HepG2 (cell line): ENCODE results near the gene ST3GAL2. TPM values are rescaled to one million over a fixed set of nuclear protein-coding genes. Genes with fewer than 3 reads are reported as not detected.

Experiments used
- ARNTL ChIP-seq: sonication (generic); formaldehyde crosslinking; IDR thresholded peaks from 2 replicates; pipeline ENCODE4 v1.4.0; 2020; ENCODE audit warnings: mild to moderate bottlenecking, missing genetic modification reagents
- EEA1 ChIP-seq: sonication (generic); formaldehyde crosslinking; IDR thresholded peaks from 2 replicates; pipeline ENCODE4 v1.5.1; 2020; ENCODE audit warnings: mild to moderate bottlenecking, missing genetic modification reagents, borderline replicate concordance
- GFI1 ChIP-seq: sonication (generic); formaldehyde crosslinking; IDR thresholded peaks from 2 replicates; pipeline ENCODE4 v1.5.0; 2020; ENCODE audit warnings: missing genetic modification reagents, mild to moderate bottlenecking, borderline replicate concordance
- HOXA7 ChIP-seq: sonication (generic); formaldehyde crosslinking; IDR thresholded peaks from 2 replicates; pipeline ENCODE4 v1.8.1; 2022; ENCODE audit warnings: mild to moderate bottlenecking, missing genetic modification reagents, moderate library complexity
- ISL2 ChIP-seq: sonication (generic); formaldehyde crosslinking; IDR thresholded peaks from 2 replicates; pipeline ENCODE4 v1.5.0; 2020; ENCODE audit warnings: missing genetic modification reagents
- NFYB ChIP-seq: sonication (generic); formaldehyde crosslinking; IDR thresholded peaks from 2 replicates; pipeline ENCODE4 v1.4.0; 2020; ENCODE audit warnings: missing genetic modification reagents
- PHF8 ChIP-seq: sonication (generic); formaldehyde crosslinking; IDR thresholded peaks from 2 replicates; pipeline ENCODE4 v1.5.0; 2020; ENCODE audit warnings: missing genetic modification reagents
- PTBP1 ChIP-seq: fragments of 200-400 bp; formaldehyde crosslinking; IDR thresholded peaks from 2 replicates; pipeline ENCODE4 v1.6.1; 2018; ENCODE audit warnings: low read length, low read depth; ENCODE audit not compliant: poor library complexity, severe bottlenecking
- TGIF2 ChIP-seq: IDR thresholded peaks from 2 replicates; pipeline ENCODE4 v1.6.1; 2016; ENCODE audit warnings: control low read depth, missing compliant biosample characterization
- ZNF143 ChIP-seq: sonication (generic); formaldehyde crosslinking; IDR thresholded peaks from 2 replicates; pipeline ENCODE4 v1.4.0; 2020; ENCODE audit warnings: missing genetic modification reagents
- ZNF234 ChIP-seq: sonication (generic); formaldehyde crosslinking; conservative IDR thresholded peaks from 2 replicates; pipeline ENCODE4 v1.5.1; 2020; ENCODE audit warnings: mild to moderate bottlenecking, missing genetic modification reagents
- ZNF260 ChIP-seq: sonication (generic); formaldehyde crosslinking; IDR thresholded peaks from 2 replicates; pipeline ENCODE4 v1.4.0; 2020; ENCODE audit warnings: missing genetic modification reagents, low read depth, mild to moderate bottlenecking, borderline replicate concordance
- ZNF367 ChIP-seq: sonication (generic); formaldehyde crosslinking; IDR thresholded peaks from 2 replicates; pipeline ENCODE4 v1.4.0; 2020; ENCODE audit warnings: missing genetic modification reagents, borderline replicate concordance
- ZNF543 ChIP-seq: sonication (generic); formaldehyde crosslinking; IDR thresholded peaks from 2 replicates; pipeline ENCODE4 v1.4.0; 2020; ENCODE audit warnings: mild to moderate bottlenecking, missing genetic modification reagents
- ZSCAN20 ChIP-seq: sonication (generic); formaldehyde crosslinking; IDR thresholded peaks from 2 replicates; pipeline ENCODE4 v1.4.0; 2020; ENCODE audit warnings: missing genetic modification reagents, mild to moderate bottlenecking, borderline replicate concordance
- polyA plus RNA-seq, 8 experiments: library from polyadenylated mRNA; depleted of rRNA in 3 of 8; stranded (reverse) in 7 of 8; unstranded in 1 of 8; fragments of >200 nt; fragmentation: Illumina TruSeq in 4 of 8; extraction: Trizol in 4 of 8; gene quantifications; 2 replicates each; pipeline versions ENCODE4 v1.2.1 to v1.2.3, GENCODE V29; 2011 to 2016; ENCODE audit warnings: low read depth in 4 of 8, missing spikeins in 1 of 8, mixed read lengths in 1 of 8; ENCODE audit not compliant: insufficient read depth in 1 of 8
- total RNA-seq, 5 experiments: library from RNA; depleted of rRNA; stranded (reverse); fragments of >200 nt; fragmentation: Illumina TruSeq; extraction: Trizol; gene quantifications; 2 replicates each; pipeline ENCODE4 v1.2.3, GENCODE V29; 2016; ENCODE audit warnings: low read depth in 1 of 5
- TF ChIP-seq, protein P1 (sequence below): sonication (generic); formaldehyde crosslinking; IDR thresholded peaks from 2 replicates; pipeline ENCODE4 v1.4.0; 2020; ENCODE audit warnings: missing genetic modification reagents, low read depth, mild to moderate bottlenecking, borderline replicate concordance
- TF ChIP-seq, protein P2 (sequence below): sonication (generic); formaldehyde crosslinking; IDR thresholded peaks from 2 replicates; pipeline ENCODE4 v1.4.0; 2020; ENCODE audit warnings: missing genetic modification reagents
- TF ChIP-seq, protein P3 (sequence below): sonication (generic); formaldehyde crosslinking; IDR thresholded peaks from 2 replicates; pipeline ENCODE4 v1.4.0; 2020; ENCODE audit warnings: mild to moderate bottlenecking, missing genetic modification reagents
- TF ChIP-seq, protein P4 (sequence below): sonication (generic); formaldehyde crosslinking; IDR thresholded peaks from 2 replicates; pipeline ENCODE4 v1.5.0; 2020; ENCODE audit warnings: missing genetic modification reagents, mild to moderate bottlenecking, borderline replicate concordance
- TF ChIP-seq, protein P5 (sequence below): sonication (generic); formaldehyde crosslinking; conservative IDR thresholded peaks from 2 replicates; pipeline ENCODE4 v1.8.0; 2022; ENCODE audit warnings: missing genetic modification reagents

The ST3GAL2 gene
- total and polyA plus RNA-seq, 2 of the 13 experiments (the other 11 are each of a cell fraction or from before 2014, with no cell fraction given), result 16.3 to 24.9 TPM

DNA sequence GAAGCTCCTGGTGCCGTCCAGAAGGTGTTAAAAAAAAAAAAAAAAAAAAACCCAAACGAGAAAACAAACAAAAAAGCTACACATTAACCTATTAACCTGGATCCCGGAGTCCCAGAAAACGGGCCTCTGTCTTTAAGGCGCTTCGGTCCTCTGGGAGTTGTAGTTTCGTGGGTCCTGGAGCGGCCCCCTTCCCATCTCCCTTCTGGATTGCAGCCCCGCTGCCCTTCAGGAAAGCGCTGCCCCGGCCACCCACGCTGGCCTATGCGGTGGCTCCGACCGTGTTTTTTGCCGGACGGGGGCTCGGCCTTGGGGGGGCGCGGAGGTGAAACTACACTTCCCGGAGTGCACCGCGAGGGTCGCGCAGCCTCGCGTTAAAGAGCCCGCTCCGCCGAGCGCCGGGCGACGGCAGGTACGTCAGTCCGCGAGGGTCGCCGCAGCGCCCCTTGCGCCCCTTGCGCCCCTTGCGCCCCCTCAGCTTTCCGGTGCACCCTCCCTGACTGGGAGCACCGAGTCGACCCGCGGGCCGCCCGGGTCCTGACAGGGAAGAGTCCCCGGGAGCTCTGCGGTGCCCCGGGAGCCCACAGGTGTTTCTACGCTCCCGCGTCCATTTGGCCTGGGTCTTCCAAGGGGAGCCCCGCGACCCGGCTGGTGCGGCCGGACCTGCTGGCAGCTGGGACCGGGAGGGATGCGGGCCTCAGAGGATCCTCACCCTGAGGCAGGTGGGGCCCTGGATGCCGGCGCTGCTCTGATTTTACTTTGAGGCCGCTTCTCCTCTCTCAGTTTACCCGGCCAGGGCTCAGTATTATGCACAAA lies 15.5 kb upstream of the ST3GAL2 start, which contains the start of gene FCSK (continued):
- TF ChIP-seq ISL2 (peak; percentile 84), PHF8 (CRISPR knock-in tag) (peak; percentile 96), ZNF260 (CRISPR knock-in tag) (0 out of 2 replicates have a peak, but pooled peaks have one; percentile 81), NFYB (CRISPR knock-in tag) (peak; percentile 58; the same call in 1 of the 2 replicates), ZNF143 (peak; percentile 97), ZNF543 (CRISPR knock-in tag) (peak; percentile 80), EEA1 (no peak; the same call in 1 of the 2 replicates), GFI1 (CRISPR knock-in tag) (peak; percentile 50; the same call in 1 of the 2 replicates), ZSCAN20 (peak; percentile 97), TGIF2 (CRISPR knock-in tag) (no peak), ARNTL (peak; percentile 59), HOXA7 (CRISPR knock-in tag) (no peak), ZNF234 (CRISPR knock-in tag) (0 out of 2 replicates have a peak, but pooled peaks have one; percentile 58), PTBP1 (peak; percentile 18), ZNF367 (CRISPR knock-in tag) (peak; percentile 96; the same call in 1 of the 2 replicates)
- TF ChIP-seq, protein P1, sequence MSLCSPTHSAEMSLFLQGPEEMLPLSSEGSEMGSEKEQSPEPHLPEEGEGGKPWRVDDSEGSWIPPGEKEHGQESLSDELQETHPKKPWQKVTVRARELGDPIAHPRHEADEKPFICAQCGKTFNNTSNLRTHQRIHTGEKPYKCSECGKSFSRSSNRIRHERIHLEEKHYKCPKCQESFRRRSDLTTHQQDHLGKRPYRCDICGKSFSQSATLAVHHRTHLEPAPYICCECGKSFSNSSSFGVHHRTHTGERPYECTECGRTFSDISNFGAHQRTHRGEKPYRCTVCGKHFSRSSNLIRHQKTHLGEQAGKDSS (CRISPR knock-in tag), result peak; percentile 77; the same call in 1 of the 2 replicates
- TF ChIP-seq, protein P2, sequence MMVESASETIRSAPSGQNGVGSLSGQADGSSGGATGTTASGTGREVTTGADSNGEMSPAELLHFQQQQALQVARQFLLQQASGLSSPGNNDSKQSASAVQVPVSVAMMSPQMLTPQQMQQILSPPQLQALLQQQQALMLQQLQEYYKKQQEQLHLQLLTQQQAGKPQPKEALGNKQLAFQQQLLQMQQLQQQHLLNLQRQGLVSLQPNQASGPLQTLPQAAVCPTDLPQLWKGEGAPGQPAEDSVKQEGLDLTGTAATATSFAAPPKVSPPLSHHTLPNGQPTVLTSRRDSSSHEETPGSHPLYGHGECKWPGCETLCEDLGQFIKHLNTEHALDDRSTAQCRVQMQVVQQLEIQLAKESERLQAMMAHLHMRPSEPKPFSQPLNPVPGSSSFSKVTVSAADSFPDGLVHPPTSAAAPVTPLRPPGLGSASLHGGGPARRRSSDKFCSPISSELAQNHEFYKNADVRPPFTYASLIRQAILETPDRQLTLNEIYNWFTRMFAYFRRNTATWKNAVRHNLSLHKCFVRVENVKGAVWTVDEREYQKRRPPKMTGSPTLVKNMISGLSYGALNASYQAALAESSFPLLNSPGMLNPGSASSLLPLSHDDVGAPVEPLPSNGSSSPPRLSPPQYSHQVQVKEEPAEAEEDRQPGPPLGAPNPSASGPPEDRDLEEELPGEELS (CRISPR knock-in tag), result peak; percentile 60; the same call in 1 of the 2 replicates
- TF ChIP-seq, protein P3, sequence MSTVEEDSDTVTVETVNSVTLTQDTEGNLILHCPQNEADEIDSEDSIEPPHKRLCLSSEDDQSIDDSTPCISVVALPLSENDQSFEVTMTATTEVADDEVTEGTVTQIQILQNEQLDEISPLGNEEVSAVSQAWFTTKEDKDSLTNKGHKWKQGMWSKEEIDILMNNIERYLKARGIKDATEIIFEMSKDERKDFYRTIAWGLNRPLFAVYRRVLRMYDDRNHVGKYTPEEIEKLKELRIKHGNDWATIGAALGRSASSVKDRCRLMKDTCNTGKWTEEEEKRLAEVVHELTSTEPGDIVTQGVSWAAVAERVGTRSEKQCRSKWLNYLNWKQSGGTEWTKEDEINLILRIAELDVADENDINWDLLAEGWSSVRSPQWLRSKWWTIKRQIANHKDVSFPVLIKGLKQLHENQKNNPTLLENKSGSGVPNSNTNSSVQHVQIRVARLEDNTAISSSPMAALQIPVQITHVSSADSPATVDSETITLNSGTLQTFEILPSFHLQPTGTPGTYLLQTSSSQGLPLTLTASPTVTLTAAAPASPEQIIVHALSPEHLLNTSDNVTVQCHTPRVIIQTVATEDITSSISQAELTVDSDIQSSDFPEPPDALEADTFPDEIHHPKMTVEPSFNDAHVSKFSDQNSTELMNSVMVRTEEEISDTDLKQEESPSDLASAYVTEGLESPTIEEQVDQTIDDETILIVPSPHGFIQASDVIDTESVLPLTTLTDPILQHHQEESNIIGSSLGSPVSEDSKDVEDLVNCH (CRISPR knock-in tag), result no peak
- TF ChIP-seq, protein P4, sequence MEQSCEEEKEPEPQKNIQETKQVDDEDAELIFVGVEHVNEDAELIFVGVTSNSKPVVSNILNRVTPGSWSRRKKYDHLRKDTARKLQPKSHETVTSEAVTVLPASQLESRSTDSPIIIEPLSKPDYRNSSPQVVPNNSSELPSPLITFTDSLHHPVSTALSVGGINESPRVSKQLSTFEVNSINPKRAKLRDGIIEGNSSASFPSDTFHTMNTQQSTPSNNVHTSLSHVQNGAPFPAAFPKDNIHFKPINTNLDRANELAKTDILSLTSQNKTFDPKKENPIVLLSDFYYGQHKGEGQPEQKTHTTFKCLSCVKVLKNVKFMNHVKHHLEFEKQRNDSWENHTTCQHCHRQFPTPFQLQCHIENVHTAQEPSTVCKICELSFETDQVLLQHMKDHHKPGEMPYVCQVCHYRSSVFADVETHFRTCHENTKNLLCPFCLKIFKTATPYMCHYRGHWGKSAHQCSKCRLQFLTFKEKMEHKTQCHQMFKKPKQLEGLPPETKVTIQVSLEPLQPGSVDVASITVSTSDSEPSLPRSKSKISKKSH (CRISPR knock-in tag), result peak; percentile 74; the same call in 1 of the 2 replicates
- TF ChIP-seq, protein P5, sequence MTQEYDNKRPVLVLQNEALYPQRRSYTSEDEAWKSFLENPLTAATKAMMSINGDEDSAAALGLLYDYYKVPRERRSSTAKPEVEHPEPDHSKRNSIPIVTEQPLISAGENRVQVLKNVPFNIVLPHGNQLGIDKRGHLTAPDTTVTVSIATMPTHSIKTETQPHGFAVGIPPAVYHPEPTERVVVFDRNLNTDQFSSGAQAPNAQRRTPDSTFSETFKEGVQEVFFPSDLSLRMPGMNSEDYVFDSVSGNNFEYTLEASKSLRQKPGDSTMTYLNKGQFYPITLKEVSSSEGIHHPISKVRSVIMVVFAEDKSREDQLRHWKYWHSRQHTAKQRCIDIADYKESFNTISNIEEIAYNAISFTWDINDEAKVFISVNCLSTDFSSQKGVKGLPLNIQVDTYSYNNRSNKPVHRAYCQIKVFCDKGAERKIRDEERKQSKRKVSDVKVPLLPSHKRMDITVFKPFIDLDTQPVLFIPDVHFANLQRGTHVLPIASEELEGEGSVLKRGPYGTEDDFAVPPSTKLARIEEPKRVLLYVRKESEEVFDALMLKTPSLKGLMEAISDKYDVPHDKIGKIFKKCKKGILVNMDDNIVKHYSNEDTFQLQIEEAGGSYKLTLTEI (CRISPR knock-in tag), result no peak
